H1 (cell line): ENCODE data around the gene ANKRD31. TPM values are rescaled to one million over a fixed set of nuclear protein-coding genes. Genes with fewer than 3 reads are reported as not detected.

Experiments
- ASH2L ChIP-seq: fragments of 200-600, 300-600 bp; sonication (generic); IDR thresholded peaks from one replicate; pipeline ENCODE4 v1.7.1; 2017; ENCODE audit warnings: low read length
- BRCA1 ChIP-seq: IDR thresholded peaks from 2 replicates; pipeline ENCODE4 v1.6.1; 2012; ENCODE audit warnings: low read depth, low read length, improper control_type of control experiment
- CTCF ChIP-seq, 3 experiments: IDR thresholded peaks; 1 replicate in 2 of 3; 2 replicates in 1 of 3; pipeline versions ENCODE4 v1.5.1 to v1.6.1; 2011; ENCODE audit warnings: low read length in 3 of 3, mild to moderate bottlenecking in 3 of 3, inconsistent platforms in 2 of 3, low read depth in 1 of 3, moderate library complexity in 1 of 3; ENCODE audit not compliant: insufficient read depth in 1 of 3; ENCODE audit errors: control extremely low read depth in 1 of 3
- JUN ChIP-seq: IDR thresholded peaks from 2 replicates; pipeline ENCODE4 v1.6.1; 2011; ENCODE audit warnings: low read depth, mild to moderate bottlenecking, improper control_type of control experiment, low read length
- KDM1A ChIP-seq: fragments of 200-600, 300-600 bp; sonication (generic); IDR thresholded peaks from 2 replicates; pipeline ENCODE4 v1.7.1; 2016; ENCODE audit warnings: mild to moderate bottlenecking, low read length, borderline replicate concordance
- NRF1 ChIP-seq: IDR thresholded peaks from 2 replicates; pipeline ENCODE4 v1.6.1; 2011; ENCODE audit warnings: mild to moderate bottlenecking, low read depth, low read length, improper control_type of control experiment
- TBP ChIP-seq: IDR thresholded peaks from 2 replicates; pipeline ENCODE4 v1.6.1; 2011; ENCODE audit warnings: low read depth, low read length, improper control_type of control experiment
- TCF12 ChIP-seq: IDR thresholded peaks from 2 replicates; pipeline ENCODE4 v1.6.1; 2011; ENCODE audit warnings: low read depth, mild to moderate bottlenecking, low read length
- YY1 ChIP-seq: IDR thresholded peaks from 2 replicates; pipeline ENCODE4 v1.6.1; 2011; ENCODE audit warnings: low read depth, mild to moderate bottlenecking, low read length
- polyA plus RNA-seq, 7 experiments: library from polyadenylated mRNA; depleted of rRNA in 3 of 7; stranded (reverse) in 5 of 7; unstranded in 2 of 7; fragments of >200 nt in 5 of 7; fragments of 200-250 nt in 2 of 7; gene quantifications; 1 replicate in 5 of 7; 2 replicates in 1 of 7; 4 replicates in 1 of 7; pipeline versions ENCODE4 v1.2.1 to v1.2.3, GENCODE V29; 2011 to 2013; ENCODE audit warnings: missing spikeins in 2 of 7, mixed read lengths in 2 of 7
- total RNA-seq: library from RNA; stranded (reverse); fragmentation: NEBNext Ultra II Directional; extraction: Animal tissue kit (Norgen Biotek cat#: 25700); gene quantifications from 2 replicates; pipeline ENCODE4 v1.2.1, GENCODE V29; 2021

ANKRD31 gene
- total and polyA plus RNA-seq, 2 of the 8 experiments (the other 6 are each of a cell fraction or from before 2014, with no cell fraction given) = 0.05 to 0.06 TPM

GRCh38 chr5:75236322-75237316 lies at the start of gene ANKRD31 (continued):
- TF ChIP-seq CTCF (IDR thresholded peaks at IDR 0.05; ENCODE audit: control extremely low read depth in 1 of 3, insufficient read depth in 1 of 3, low read depth in 1 of 3, low read length in 3 of 3) = peak; percentile 71 to 86 (median 84)
- TF ChIP-seq NRF1 = peak; percentile 27; the same call in 1 of the 2 replicates
- TF ChIP-seq TCF12 = no peak
- no peak for TF ChIP-seq TBP
- peak; percentile 64 for TF ChIP-seq YY1
- no peak for TF ChIP-seq KDM1A
- no peak for TF ChIP-seq BRCA1
- TF ChIP-seq JUN = no peak
- TF ChIP-seq ASH2L = peak; percentile 69
